Dermis blood vessel endothelial cell (primary cell): ENCODE data around the gene R3HCC1L. TPM values are rescaled to one million over a fixed set of nuclear protein-coding genes. Genes with fewer than 3 reads are reported as not detected.

Experiments
- DNase-seq: peaks from one replicate; pipeline ENCODE4 v3.0.0; 2010
- total RNA-seq: library from RNA; depleted of rRNA; stranded (reverse); fragments of >200 nt; gene quantifications from 2 replicates; pipeline ENCODE4 v1.2.3, GENCODE V29; 2014

R3HCC1L gene
- total RNA-seq, 1 donor from 2014 or later, result 14.3 TPM

DNA sequence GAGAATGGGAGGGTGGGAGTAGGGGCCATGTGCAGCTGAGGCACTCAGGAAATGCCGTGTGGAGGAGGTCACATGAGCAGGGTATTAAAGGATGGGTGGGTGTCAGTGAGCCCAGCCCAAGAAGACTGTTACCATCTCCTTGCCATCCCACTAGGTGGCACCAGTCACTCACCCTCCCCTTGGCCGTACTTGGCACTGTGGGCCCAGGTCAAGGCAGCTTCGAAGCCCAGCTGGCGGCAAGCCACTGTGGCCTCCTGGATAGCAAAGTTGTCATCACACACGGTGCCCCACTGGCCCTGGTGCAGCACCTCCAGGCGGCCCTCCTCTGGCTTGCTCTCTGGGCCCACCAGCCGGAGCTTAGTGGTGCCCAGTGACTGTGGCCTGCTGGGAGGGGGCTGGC lies 128.1 kb downstream of the R3HCC1L start:
- DNase-seq, result peak; percentile 76

DNA sequence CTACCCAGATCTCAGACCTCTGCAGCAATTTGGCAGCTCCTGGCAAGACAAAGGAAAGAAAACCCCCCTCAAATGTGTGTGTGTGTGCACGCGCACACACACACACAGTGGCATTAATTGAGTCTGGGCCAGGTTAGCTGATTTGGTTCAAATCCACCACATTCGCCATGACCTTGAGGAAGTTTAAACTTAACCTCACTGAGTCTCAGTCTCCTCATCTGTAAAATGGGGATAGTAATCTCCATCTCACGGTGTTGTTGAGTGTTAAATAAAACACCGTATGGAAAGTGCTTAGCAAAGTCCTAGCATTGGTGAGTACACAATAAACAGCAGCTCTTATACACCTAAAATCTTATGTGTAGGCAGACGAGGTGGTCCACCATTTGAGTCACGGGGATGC lies 128.6 kb downstream of the R3HCC1L start:
- DNase-seq, result no peak

DNA sequence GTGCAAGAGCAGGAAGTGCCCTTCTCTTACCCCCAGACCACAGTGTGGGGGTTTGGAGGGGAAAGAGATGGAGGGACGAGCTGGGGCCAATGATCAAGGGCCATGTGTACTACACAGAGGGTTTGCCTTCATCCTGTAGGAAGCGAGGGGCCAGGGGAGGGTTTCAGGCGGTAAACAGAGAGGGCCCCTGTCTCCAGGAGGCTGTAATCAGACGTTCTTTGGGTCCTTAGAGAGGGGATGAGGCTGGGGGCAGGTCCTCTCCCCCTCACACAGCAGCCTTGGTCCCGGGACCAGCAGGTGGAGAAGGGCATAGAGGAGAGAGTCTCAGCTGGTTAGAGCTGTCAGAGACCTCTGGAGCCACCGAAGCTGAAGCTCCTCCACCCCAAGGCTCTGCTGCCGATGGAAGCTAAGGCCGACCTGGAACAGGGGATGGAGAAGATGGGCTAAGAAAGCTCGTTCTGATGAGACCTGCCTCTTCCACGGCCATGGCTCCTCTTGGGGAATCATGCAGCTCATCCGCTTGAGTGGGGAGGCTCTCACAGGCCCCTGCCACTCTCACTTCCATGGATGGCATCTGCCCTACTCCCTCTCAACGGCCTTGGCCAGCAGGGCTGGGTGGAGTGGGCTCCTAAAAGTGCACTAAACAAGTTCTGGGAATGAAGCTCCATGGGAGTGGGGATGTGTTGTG lies 130.1 kb downstream of the R3HCC1L start:
- no peak for DNase-seq

DNA sequence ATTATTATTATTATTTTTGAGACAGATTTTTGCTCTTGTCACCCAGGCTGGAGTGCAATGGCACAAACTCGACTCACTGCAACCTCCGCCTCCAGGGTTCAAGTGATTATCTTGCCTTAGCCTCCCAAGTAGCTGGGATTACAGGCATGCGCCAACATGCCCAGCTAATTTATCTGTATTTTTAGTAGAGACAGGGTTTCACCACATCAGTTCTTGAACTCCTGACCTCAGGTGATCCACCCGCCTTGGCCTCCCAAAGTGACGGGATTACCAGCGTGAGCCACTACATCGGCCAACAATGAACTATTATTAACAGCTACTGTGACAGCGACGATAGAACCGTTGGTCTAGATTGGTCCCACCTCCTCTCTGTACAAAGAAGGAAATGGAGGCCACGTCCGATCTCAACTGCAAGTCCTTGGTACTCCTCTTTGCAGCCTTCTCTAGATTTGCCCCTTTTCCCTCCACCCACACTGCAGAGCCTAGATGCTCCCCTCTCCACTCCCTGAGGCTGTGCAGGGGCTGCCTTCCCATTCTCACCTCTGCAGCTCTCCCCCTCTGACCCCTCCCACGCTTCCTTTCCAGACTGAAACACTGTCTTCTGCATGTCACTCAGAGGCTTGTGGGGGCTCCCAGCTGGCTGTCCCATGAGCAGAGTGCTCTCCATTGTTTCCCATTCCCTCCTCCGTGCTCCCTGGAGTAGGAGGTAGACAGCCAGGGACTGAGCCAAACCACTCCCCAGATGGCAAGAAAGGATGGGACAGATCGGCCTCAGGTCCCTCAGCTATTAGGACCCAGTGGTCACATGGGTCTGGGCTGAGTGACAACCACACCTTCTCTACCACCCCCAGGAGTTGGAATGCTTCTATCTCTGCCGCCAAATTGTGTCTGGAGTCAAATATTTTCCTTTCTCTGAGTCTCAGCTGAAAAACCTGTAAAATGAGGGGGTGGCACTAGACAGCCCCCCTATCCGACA lies 131.2 kb downstream of the R3HCC1L start:
- no peak for DNase-seq

DNA sequence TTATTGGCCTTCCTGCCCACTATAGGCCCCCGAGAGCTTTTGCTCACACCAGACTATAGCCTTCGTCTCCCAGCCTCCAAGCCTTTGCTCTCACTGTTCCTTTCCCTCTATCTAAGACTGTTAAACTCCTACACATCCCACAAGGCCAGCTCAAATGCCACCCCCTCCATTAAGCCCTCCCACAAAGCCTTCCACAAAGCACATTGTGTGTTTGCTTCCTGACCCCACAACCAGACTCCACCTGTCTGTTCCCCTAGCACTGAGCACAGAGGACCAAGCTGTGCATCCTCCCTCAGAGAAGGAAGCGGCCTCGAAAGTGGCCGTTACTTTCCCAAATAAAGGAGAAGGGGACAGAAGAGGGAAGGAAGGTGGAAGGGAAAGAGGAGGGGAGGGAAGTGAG lies 132.2 kb downstream of the R3HCC1L start:
- no peak for DNase-seq

DNA sequence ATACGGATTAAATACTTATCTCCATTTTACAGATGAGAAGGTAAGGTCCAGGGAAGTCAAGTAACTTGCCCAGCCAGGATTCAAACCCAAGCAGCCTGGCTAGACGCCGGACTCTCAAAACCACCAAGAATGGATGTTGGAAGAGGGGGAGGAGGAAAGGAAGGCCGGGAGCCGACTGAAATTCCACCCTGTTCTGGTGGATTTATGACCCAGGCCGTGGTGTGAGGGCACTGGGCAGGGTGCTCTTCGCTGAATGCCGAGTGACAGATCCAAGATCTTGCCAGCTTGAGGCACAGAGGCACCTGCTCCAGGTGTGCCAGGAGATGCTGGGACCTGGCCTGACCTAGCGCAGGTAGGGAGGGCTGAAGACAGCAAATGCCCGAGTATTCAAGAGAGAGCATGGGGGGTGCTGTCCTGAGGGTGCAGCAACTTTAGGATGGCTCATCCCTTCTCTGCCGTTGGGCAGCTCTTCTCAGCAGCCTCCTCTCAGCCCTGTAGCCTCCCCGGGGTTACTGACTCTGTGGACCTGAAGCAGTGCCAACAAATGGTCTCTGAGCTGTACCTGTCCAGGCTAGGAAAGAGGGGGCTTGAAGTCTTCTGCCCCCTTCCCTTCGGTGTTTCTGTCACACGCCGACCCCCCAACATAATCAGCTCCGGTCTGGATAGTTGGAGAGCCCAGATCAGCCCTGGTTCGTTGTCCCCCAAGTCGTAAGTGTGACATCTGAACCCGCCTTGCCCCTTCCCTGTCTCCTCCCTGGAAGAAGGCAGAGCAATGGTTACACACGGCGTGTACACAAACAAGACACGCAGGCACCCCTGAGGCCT lies 132.8 kb downstream of the R3HCC1L start:
- DNase-seq, result no peak

DNA sequence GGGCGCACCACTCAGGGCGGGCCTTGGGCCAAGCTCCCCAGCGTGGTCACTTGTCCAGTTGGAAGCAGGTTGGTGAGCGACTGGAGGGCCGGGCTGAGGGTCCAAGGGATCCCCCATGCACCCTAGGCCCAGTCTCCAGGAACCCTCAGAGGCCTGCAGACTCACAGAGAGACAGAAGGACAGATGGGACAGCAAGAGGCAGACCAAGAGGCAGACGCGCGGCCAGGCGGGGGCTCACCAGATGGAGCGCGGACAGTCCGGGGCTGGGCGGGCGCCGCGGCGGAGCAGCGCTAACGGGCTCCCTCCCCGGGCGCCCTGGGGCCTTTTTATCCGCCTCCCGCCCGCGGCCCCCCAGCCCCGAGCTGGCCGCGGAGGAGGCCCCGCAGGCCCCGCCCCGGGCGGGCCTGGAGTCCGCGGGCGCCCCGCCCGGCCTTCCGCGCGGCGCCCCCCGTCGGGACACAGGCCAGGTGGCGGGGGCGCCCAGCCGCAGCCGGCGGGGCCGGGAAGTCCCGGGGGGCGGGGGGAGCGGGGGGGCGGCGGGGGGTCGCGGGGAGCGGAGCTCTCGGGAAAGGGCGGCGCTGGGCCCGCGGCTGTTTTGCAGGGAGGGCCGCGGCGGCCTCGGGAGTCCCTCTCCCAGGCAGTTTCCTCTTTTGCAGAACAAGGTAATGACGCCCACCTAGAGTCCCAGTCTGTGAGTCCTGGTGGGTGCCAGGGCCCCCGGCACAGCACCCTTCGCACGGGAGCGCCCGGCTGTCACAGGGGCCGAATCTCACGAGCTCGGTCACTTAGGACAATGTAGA lies 133.6 kb downstream of the R3HCC1L start, which contains the start of gene LOXL4:
LOXL4 (minus strand) TSS at position 301 of the 800 bp plus-strand sequence. CDS start 5,175 bp downstream, outside the sequence.
- peak; percentile 16 for DNase-seq

DNA sequence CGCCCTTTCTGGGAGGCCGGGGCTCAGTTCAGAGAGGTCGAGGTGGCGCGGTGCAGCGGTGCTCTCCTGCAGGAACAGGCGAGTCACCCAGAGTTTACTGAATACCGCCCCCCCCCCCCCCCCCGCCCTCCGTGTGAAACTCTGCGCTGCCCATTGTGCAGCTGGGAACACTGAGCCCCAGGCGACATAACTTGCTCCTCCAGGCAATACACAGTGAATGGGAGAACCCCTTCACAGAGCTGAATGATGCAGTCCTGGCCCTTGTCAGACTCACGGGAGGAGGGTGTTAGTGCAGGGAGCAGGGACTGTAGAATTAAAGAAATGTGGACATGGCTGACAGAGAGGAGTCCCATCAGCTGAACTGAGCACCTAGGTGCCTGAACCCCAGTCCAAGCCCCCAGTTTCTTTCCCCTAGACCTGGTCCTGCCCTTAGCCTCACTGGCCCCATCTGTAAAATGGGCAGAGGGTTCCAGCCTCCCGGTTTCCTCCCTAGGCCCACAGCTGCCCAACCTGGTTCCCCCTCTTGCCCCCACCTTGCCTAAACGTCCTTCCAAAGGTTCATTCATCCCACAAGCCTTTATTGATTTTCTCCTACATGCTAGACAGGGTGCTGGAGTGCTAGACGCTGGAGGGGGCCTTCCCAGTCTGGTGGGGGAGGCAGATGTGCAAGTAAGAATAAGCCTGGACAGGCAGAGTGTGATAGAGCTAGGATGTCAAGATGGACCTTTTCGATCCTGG lies 134.4 kb downstream of the R3HCC1L start:
- peak; percentile 16 for DNase-seq

DNA sequence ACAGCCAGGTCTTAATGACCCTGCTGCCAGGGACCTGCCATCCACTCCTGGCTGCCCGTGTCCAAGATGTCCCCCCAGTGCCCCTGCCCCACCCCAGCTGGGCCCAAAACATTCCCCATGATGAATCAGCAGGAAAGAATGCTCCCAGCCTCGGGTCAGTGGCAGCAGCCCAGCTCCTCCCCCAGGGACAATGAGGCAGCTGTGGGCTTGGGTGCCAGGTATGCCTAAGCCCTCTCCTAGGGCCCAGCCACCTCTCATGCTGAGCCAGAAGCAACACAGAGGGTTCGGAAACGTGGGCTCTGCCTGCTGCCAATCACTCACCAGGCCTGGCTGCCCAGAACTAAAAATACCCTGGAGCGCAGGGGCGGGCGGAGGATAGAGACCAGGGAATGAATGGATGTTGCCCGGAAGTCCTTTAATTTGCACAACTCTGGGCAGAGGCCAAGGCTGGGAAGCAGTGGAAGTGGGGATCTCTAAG lies 135.0 kb downstream of the R3HCC1L start:
- peak; percentile 68 for DNase-seq

DNA sequence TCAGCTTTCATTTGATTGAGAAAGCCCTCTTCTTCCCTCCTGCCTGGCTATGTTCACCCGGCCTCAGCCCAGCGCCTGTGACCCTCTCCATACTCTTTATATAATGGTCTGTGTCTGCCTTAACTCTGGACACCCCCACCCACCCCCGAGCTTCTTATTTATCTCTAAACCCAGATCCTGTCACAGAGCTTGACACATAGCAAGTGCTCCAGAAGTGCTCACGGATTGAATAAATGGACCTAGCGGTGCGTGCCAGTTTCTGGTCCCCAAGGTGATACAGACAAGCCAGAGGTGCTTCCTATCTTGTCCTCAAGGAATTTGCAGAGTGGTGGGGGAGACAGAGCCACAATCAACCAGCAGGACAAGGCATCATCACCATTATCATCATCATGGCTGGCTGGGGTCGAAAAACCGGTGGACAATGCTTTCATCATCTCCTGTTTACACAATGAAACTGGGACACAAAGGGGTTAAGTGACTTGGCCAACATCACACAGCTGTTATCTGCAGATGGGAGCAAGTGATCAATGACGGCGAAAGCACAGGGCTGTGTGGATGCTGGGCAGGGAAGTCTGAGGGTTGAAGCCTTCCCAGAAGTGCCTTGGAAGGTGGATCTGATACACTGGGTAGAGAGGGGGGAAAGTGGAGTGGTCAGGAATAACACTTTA lies 135.8 kb downstream of the R3HCC1L start:
- peak; percentile 18 for DNase-seq

DNA sequence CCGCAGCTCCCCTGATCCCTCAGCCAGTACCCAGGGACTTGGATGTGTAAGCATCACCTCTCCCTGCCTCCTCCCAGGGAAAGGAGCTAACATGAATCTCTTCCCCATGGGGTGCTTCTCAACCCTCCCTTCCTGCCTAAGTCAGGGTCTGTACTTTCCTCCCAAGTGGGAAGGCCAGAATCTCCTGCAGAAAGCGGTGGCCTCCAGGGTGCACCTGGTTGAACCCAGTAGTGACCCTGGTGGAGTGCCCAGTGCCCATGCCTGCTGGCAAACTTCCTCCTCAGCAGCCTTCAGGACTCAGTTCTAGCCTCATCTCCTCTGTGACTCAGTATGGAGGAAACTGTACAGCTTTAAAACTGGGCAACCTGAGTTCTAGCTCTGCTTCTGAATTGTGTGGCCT lies 136.3 kb downstream of the R3HCC1L start:
- DNase-seq, result no peak

DNA sequence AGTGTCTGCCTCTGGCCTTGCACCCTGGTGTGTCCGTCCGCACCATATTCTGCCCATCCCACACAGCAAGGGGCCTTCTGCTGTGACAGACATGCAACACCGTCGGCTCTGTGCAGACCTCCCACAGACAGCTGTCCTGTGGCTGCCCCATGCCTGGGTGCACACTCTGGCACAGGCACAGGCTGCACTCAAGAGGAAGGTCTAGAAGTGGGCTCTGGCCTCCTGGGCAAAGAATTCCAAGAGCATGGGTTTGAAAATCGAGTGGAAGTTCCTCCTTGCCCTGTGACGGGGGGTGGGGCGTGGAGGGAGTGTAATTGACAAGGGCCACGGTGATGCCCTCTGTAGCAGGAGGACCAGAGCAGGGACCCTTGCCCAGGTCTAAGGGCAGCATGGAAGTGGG lies 137.8 kb downstream of the R3HCC1L start:
- no peak for DNase-seq

DNA sequence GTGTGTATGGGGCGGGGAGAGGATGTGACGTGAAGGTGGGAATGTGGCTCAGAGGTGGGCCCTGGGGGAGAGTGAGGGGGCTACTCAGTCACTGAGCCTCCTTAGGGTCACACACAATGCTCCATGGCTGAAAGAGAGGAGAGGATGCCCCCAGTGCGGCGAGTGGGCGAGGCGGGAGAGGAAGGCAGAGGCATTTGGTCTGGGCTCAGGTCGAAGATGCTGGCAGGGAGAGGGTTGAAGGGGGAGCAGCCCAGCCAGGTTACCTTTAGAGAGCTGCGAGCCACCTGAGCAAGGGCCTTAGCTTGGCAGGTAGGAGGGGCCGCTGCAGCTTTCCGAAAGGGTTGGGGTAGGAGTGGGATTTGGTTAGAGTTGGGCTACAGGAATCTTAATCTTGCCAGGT lies 138.2 kb downstream of the R3HCC1L start:
- DNase-seq, result no peak

DNA sequence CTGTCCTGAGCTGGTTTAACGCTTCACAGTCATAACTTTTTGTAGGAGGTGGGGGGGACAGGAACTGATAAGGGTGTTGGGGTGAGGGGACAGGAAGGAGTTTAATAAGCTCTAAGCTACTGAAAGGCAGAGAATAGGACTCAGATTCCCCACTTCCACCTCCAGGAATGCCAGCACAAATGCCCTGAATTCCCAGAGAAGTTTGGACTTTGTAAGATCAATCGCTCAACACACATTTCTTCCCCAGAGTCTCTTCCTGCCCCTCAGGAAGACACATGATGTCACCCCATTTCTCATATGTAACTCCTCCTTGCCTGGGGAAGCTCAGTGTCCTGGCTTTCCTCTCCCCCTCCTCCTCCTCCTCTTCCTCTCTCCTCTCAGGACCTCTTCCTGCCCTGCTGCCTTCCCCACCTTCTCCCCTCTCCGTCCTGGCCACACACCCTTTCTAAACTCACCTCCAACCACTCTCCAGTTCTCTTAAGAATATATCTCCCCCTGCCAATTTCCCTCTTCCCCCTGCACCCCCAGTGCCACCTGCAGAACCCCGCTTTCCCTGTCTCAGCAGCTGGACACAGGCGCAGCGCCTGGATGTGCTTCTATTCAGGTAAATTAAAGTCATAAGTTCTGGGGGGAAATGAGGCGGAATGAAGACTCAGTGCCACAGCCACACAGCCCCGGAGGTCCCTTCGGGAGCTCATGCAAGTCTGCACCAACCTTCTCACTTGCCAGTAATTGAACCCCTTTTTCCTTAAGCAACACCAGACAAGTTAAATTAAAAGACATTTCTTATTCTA lies 138.8 kb downstream of the R3HCC1L start:
- DNase-seq, result peak; percentile 22

DNA sequence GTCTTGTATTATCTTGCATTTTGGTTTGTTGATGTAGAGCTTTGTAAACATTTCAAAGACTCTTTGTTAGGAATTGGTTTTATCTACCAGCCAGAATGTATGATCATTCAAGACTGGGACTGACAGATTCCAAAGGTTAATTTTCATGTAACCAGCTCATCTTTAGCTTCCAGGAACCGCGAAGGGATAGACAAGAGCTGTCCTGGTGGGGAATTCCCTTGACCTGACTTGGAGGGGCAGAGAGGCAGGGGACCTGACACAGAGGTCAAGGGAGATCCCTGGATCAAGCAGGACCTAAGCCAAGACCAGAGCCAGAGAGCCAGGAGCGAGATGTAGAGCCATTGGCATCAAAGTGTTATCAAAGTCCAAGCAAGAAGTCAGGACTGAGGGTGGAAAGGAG lies 140.1 kb downstream of the R3HCC1L start:
- DNase-seq, result no peak

DNA sequence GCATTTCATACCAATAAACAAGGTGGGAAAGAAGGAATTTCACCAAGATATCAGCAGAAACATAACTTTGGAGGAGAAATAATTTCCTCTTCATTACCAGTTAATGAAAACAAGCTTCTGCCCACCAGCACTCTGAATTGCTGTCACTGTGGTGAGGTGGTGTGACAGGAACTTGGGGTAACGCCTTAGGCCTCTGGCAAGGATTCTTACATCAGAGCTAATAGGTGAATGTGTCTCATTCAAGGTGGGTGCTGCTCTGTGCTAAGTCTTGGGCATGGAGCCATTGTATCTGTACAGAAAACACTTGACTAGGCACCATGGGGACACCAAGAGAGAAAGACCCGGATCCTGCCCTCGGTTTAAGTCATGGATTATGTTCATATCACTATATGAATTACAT lies 141.9 kb downstream of the R3HCC1L start:
- DNase-seq, result no peak

DNA sequence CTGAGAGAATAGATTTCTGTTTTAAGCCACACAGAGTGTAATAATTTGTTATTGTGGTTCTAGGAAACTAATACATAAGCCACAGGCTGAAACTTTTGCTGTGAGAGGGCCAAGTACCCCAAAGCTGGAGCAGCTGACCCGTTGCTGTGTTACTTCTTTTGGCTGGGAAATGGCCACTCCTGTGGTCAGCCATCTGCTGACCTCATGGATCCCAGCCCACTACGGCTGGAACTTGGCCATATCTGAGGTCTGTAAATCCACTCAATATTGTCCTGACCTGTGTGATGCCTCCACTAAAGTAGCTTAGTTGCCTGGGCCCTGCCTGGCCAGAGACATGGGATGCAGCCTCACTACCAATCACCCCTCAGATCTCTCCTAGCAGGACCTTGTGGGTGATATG lies 151.0 kb downstream of the R3HCC1L start:
- no peak for DNase-seq

DNA sequence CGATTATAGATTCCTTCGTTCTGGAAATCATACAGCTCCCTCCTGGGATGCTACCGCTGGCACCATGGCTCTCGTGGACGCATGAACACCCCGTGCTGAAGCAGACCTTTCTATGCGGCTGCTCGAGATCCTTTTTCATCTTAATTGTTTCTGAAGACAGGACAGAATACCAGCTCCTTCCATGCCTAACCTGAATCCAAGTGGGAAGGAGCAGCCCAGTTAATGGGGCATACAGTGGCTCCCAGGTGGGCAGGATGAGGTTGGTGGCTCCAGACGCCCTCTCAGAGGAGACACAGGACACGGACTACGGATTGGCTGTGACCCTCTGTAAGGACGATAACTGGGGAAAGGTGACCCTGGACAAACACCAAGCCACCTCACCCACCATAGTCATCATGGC lies 152.0 kb downstream of the R3HCC1L start:
- DNase-seq, result no peak

DNA sequence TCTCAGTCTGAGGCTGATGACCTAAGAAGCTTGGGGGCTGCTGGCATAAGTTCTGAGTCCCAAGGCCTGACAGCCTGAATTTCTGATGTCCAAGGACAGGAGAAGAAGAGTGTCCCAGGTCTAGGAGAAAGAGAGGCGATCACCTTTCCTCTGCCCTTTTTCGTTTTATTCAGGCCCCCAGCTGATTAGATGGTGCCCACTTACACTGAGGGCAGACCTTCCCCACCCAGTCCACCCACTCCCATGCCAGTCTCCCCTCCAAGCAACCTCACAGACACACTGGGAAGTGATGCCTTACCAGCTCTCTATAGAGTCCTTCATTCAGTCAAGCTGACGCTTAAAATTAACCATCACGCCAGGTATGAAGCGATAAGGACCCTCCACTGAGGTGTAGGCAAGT lies 152.9 kb downstream of the R3HCC1L start:
- DNase-seq, result no peak

DNA sequence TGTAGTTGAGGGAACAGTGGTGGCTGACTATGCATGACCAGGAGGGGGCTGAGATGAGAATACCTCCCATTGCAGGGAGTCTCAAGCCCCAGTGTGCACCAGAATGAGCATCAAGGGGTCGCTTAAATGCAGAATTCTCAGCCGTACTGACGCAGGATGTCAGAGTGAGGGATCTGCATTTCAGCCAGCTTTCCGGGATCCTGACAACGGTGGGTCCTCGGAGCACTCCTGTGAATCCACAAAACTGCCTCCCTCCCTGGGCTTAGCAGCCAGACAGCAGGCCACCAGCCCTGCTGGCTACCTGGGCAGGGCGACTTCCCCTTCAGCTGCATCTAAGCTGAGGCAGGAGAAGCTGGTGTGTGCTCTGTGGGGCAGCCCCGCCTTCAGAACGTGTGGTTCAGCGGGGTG lies 155.3 kb downstream of the R3HCC1L start:
- no peak for DNase-seq
